Activated naive CD8-positive, alpha-beta T cell treated with anti-CD3 and anti-CD28 coated beads, Interleukin-2, amount 50 U/mL, for 24 hours (primary cell): Measurements from ENCODE around the gene ZDHHC16.
"Not testable (repeated sequence)": the region's sequence is repeated elsewhere in the genome, so short reads cannot be mapped to it uniquely, and the experiment has no call there.

Source experiments
- ATAC-seq: fragments of 150-1000 bp; cut with Tn5 transposase; one replicate; pipeline ENCODE4 v1.10.0; 2021
- DNase-seq: peaks from one replicate; pipeline ENCODE4 v3.0.0; 2021
- H3K27ac Mint-ChIP-seq: one replicate; pipeline ENCODE4 v1.8.0; 2021; ENCODE audit warnings: mild to moderate bottlenecking, mixed read lengths
- H3K27me3 Mint-ChIP-seq: one replicate; pipeline ENCODE4 v1.8.0; 2021; ENCODE audit warnings: mixed read lengths
- H3K36me3 Mint-ChIP-seq: one replicate; pipeline ENCODE4 v1.8.0; 2021; ENCODE audit warnings: low read depth, mixed read lengths
- H3K4me1 Mint-ChIP-seq: one replicate; pipeline ENCODE4 v1.8.0; 2021; ENCODE audit warnings: mixed read lengths
- H3K4me3 Mint-ChIP-seq: one replicate; pipeline ENCODE4 v1.8.0; 2021; ENCODE audit warnings: mild to moderate bottlenecking, moderate library complexity, mixed read lengths
- H3K9me3 Mint-ChIP-seq: one replicate; pipeline ENCODE4 v1.8.0; 2021; ENCODE audit warnings: mixed read lengths

Gene ZDHHC16

GRCh38 chr10:97445722-97446639, at the start of gene ZDHHC16, which contains the start of gene EXOSC1:
Gene ZDHHC16 (plus strand): TSS chr10:97446175. CDS start chr10:97451676, 5,501 bp downstream.
Gene EXOSC1 (minus strand): TSS chr10:97446006. CDS start chr10:97445985, 21 bp downstream.
- H3K36me3 Mint-ChIP-seq, result peaks cover 31% of the 10 kb centered on the region
- peaks cover 49% of the 10 kb centered on the region for H3K4me1 Mint-ChIP-seq
- peak within 1 kb of the TSS; percentile 98 for H3K4me3 Mint-ChIP-seq

GRCh38 chr10:97399843-97400545, 46.0 kb upstream of the ZDHHC16 start:
- peaks cover 16% of the 10 kb centered on the region for H3K36me3 Mint-ChIP-seq
- H3K9me3 Mint-ChIP-seq, result no peaks in the 10 kb centered on the region
- ATAC-seq (no peak), DNase-seq (peak; percentile 34)
- peaks cover 14% of the 10 kb centered on the region for H3K4me1 Mint-ChIP-seq
- H3K27ac Mint-ChIP-seq, result peak overlapping the region; percentile 83
- peak overlapping the region; percentile 92 for H3K4me3 Mint-ChIP-seq
- no peaks in the 10 kb centered on the region for H3K27me3 Mint-ChIP-seq

More at GRCh38 chr10:97445722-97446639, at the start of gene ZDHHC16, which contains the start of gene EXOSC1:
- DNase-seq, result peak; percentile 90
- peak; percentile 94 for ATAC-seq
- no peaks in the 10 kb centered on the region for H3K9me3 Mint-ChIP-seq
- H3K27me3 Mint-ChIP-seq, result no peaks in the 10 kb centered on the region
- H3K27ac Mint-ChIP-seq, result peak within 1 kb of the TSS; percentile 93

GRCh38 chr10:97400665-97401454, 45.1 kb upstream of the ZDHHC16 start, which contains the start of gene RRP12:
Gene RRP12 (minus strand): TSS chr10:97401340. CDS start chr10:97401231, 109 bp downstream.
- Mint-ChIP-seq H3K27me3 (no peaks in the 10 kb centered on the region), H3K4me1 (peaks cover 14% of the 10 kb centered on the region), H3K36me3 (peaks cover 15% of the 10 kb centered on the region), H3K9me3 (no peaks in the 10 kb centered on the region), H3K27ac (peak within 1 kb of the TSS; percentile 83), H3K4me3 (peak within 1 kb of the TSS; percentile 92)
- ATAC-seq, result peak; percentile 99
- peak; percentile 77 for DNase-seq

GRCh38 chr10:97401455-97401919, 44.5 kb upstream of the ZDHHC16 start:
- DNase-seq, result no peak
- H3K27me3 Mint-ChIP-seq, result no peaks in the 10 kb centered on the region
- H3K4me1 Mint-ChIP-seq, result peaks cover 17% of the 10 kb centered on the region
- H3K27ac Mint-ChIP-seq, result peak overlapping the region; percentile 83
- peak overlapping the region; percentile 92 for H3K4me3 Mint-ChIP-seq
- H3K9me3 Mint-ChIP-seq, result no peaks in the 10 kb centered on the region
- H3K36me3 Mint-ChIP-seq, result peaks cover 9% of the 10 kb centered on the region
- ATAC-seq, result no peak

- no peaks in the 10 kb centered on the region for H3K27me3 Mint-ChIP-seq
- H3K4me1 Mint-ChIP-seq, result peaks cover 25% of the 10 kb centered on the region
- DNase-seq, result no peak
- H3K4me3 Mint-ChIP-seq, result no peak overlapping the region
- no peak overlapping the region for H3K27ac Mint-ChIP-seq
- no peak for ATAC-seq
- no peaks in the 10 kb centered on the region for H3K9me3 Mint-ChIP-seq
- peaks cover 7% of the 10 kb centered on the region for H3K36me3 Mint-ChIP-seq
Measured at GRCh38 chr10:97404044-97404443, 41.9 kb upstream of the ZDHHC16 start.

GRCh38 chr10:97406064-97406463, 39.9 kb upstream of the ZDHHC16 start:
- Mint-ChIP-seq H3K27ac (no peak overlapping the region), H3K4me1 (peaks cover 17% of the 10 kb centered on the region), H3K27me3 (no peaks in the 10 kb centered on the region), H3K4me3 (no peak overlapping the region), H3K36me3 (no peaks in the 10 kb centered on the region), H3K9me3 (no peaks in the 10 kb centered on the region)
- ATAC-seq, result no peak
- no peak for DNase-seq

- not testable (repeated sequence) for H3K27ac Mint-ChIP-seq, H3K27me3 Mint-ChIP-seq, ATAC-seq, H3K36me3 Mint-ChIP-seq, DNase-seq, H3K4me3 Mint-ChIP-seq, H3K9me3 Mint-ChIP-seq
- peaks cover 13% of the 10 kb centered on the region for H3K4me1 Mint-ChIP-seq
Measured at GRCh38 chr10:97406483-97406882, 39.5 kb upstream of the ZDHHC16 start.

- Mint-ChIP-seq H3K36me3 (no peaks in the 10 kb centered on the region), H3K4me3 (no peak overlapping the region)
- peak; percentile 63 for DNase-seq
Measured at GRCh38 chr10:97407211-97407951, 38.6 kb upstream of the ZDHHC16 start.

GRCh38 chr10:97407952-97408248, 38.1 kb upstream of the ZDHHC16 start:
- Mint-ChIP-seq H3K9me3 (no peaks in the 10 kb centered on the region), H3K4me3 (no peak overlapping the region), H3K27ac (no peak overlapping the region), H3K27me3 (no peaks in the 10 kb centered on the region), H3K36me3 (no peaks in the 10 kb centered on the region), H3K4me1 (peaks cover 19% of the 10 kb centered on the region)
- ATAC-seq (no peak), DNase-seq (no peak)

More at GRCh38 chr10:97407211-97407951, 38.6 kb upstream of the ZDHHC16 start:
- no peaks in the 10 kb centered on the region for H3K9me3 Mint-ChIP-seq
- H3K4me1 Mint-ChIP-seq, result peaks cover 14% of the 10 kb centered on the region
- no peaks in the 10 kb centered on the region for H3K27me3 Mint-ChIP-seq
- H3K27ac Mint-ChIP-seq, result peak overlapping the region; percentile 71
- ATAC-seq, result peak; percentile 98

- Mint-ChIP-seq H3K9me3 (no peaks in the 10 kb centered on the region), H3K36me3 (peaks cover 2% of the 10 kb centered on the region), H3K4me3 (no peak overlapping the region), H3K27ac (no peak overlapping the region), H3K27me3 (no peaks in the 10 kb centered on the region), H3K4me1 (peaks cover 23% of the 10 kb centered on the region)
- DNase-seq, result no peak
- no peak for ATAC-seq
Measured at GRCh38 chr10:97408496-97408992, 37.4 kb upstream of the ZDHHC16 start.

GRCh38 chr10:97411406-97411805, 34.6 kb upstream of the ZDHHC16 start:
- Mint-ChIP-seq H3K36me3 (peaks cover 7% of the 10 kb centered on the region), H3K27ac (no peak overlapping the region), H3K4me1 (peaks cover 47% of the 10 kb centered on the region), H3K27me3 (peaks cover 4% of the 10 kb centered on the region), H3K4me3 (no peak overlapping the region), H3K9me3 (no peaks in the 10 kb centered on the region)
- DNase-seq (no peak), ATAC-seq (no peak)

- Mint-ChIP-seq H3K27ac (peak overlapping the region; percentile 97), H3K27me3 (peaks cover 4% of the 10 kb centered on the region), H3K4me3 (peak overlapping the region; percentile 70), H3K4me1 (peaks cover 53% of the 10 kb centered on the region), H3K36me3 (peaks cover 7% of the 10 kb centered on the region), H3K9me3 (no peaks in the 10 kb centered on the region)
- DNase-seq (peak; percentile 65), ATAC-seq (peak; percentile 64)
Measured at GRCh38 chr10:97412891-97413304, 33.1 kb upstream of the ZDHHC16 start.

GRCh38 chr10:97416565-97416964, 29.4 kb upstream of the ZDHHC16 start:
- ATAC-seq (no peak), DNase-seq (no peak)
- H3K27me3 Mint-ChIP-seq, result peaks cover 4% of the 10 kb centered on the region
- H3K4me3 Mint-ChIP-seq, result no peak overlapping the region
- peak overlapping the region; percentile 68 for H3K27ac Mint-ChIP-seq
- peaks cover 89% of the 10 kb centered on the region for H3K4me1 Mint-ChIP-seq
- peaks cover 14% of the 10 kb centered on the region for H3K36me3 Mint-ChIP-seq
- H3K9me3 Mint-ChIP-seq, result no peaks in the 10 kb centered on the region
